Body of pancreas (tissue), 4 donors: ENCODE data around the gene ASB7.

Experiments
- CTCF ChIP-seq, 7 experiments: fragments of 450-650 bp in 4 of 7; fragments of 200-600 bp in 3 of 7; sonication (generic) in 3 of 7; IDR thresholded peaks; one replicate each; pipeline ENCODE4 v1.5.1; 2016 to 2019; ENCODE audit warnings: antibody characterized with exemption in 7 of 7
- POLR2A ChIP-seq, 3 donors: fragments of 450-650 bp; IDR thresholded peaks; one replicate each; pipeline ENCODE4 v1.6.1; 2016; ENCODE audit warnings: antibody characterized with exemption in 3 of 3, mild to moderate bottlenecking in 2 of 3

GRCh38 chr15:100614918-100615317 lies 12.5 kb downstream of the ASB7 start:
- no peak for TF ChIP-seq CTCF (IDR thresholded peaks at IDR 0.05)
- TF ChIP-seq POLR2A (IDR thresholded peaks at IDR 0.05) = no peak
